ENCODE results near the gene GAD2.

Gene GAD2

DNA sequence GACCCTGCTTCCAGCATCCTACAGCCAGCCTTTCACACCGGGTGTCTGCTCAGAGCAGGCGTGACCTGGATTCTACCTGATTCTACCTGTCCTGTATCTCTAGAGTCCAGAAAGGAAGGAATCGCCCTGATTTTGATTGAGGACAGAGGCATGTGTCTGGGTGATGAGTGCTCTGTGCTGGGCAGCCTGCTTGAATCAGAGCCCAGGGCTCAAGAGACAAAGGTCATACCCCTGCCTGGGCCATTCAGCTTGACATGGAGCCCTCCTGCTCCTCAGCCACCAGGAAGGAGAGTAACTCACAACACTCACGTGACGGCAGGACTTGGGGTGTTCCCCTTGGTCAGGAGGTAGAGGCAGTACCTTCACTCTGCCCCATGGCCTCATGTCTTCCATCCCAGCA, 11.2 kb downstream of the GAD2 start:
- Histone ChIP-seq H3K36me3 (no peaks in the 10 kb centered on the region), H3K27ac (no peak overlapping the region), H3K9me3 (ENCODE audit: severe bottlenecking) (no peaks in the 10 kb centered on the region), H3K4me3 (ENCODE audit: low read depth, low read length) (no peak overlapping the region), H3K27me3 (ENCODE audit: insufficient read depth, low read depth, severe bottlenecking) (no peaks in the 10 kb centered on the region)
- no peak for TF ChIP-seq CTCF (IDR thresholded peaks at IDR 0.05; ENCODE audit: low read depth, low read length)
- no peak for DNase-seq

DNA sequence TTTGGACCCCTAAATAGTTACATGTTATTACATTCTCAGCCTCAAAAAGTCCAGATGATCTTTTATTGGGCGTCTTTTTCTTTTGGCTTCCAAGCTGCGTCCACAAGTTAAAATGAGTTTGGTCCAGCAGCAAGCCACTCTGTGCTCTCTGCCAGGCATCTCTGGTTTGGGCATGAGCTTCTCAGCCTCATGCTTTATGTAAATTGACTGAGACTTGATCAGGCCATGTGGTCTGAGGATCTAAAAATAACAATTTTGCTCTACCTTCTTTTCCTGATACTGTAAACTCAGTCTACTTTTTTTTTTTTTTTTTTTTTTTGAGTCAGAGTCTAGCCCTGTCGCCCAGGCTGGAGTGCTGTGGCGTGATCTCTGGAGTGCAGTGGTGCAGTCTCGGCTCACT, 15.6 kb downstream of the GAD2 start:
- no peaks in the 10 kb centered on the region for H3K36me3 ChIP-seq
- no peaks in the 10 kb centered on the region for H3K9me3 ChIP-seq (ENCODE audit: severe bottlenecking)
- no peak for TF ChIP-seq CTCF (IDR thresholded peaks at IDR 0.05; ENCODE audit: low read depth, low read length)
- H3K4me3 ChIP-seq (ENCODE audit: low read depth, low read length) = no peak overlapping the region
- no peak for DNase-seq
- no peaks in the 10 kb centered on the region for H3K27me3 ChIP-seq (ENCODE audit: insufficient read depth, low read depth, severe bottlenecking)
- H3K27ac ChIP-seq = no peak overlapping the region

DNA sequence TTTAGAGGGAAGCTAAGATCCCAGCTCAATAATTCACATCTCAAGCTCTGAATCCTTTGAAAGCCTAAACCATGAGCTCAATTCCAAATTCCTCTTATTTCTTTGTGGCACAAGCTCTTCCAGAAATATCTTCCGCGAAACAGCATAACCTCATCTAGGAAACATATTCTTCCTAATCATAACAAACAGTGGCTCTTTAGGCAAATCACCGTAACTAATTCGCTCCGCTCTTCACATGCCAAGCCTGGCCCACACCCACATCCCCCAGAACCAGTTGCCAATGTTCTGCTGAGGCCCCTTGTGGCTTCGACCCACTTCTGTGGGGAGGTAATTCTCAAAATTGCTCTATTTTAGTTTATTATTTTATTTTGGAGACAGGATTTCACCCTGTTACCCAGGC, 19.2 kb downstream of the GAD2 start:
- H3K4me3 ChIP-seq (ENCODE audit: low read depth, low read length) = no peak overlapping the region
- no peaks in the 10 kb centered on the region for H3K27me3 ChIP-seq (ENCODE audit: insufficient read depth, low read depth, severe bottlenecking)
- DNase-seq = no peak
- no peak overlapping the region for H3K27ac ChIP-seq
- H3K9me3 ChIP-seq (ENCODE audit: severe bottlenecking) = no peaks in the 10 kb centered on the region
- H3K36me3 ChIP-seq = no peaks in the 10 kb centered on the region
- TF ChIP-seq CTCF (IDR thresholded peaks at IDR 0.05; ENCODE audit: low read depth, low read length) = no peak

GRCh38 chr10:26238378-26238777, 21.8 kb downstream of the GAD2 start:
- Histone ChIP-seq H3K27me3 (ENCODE audit: insufficient read depth, low read depth, severe bottlenecking) (no peaks in the 10 kb centered on the region), H3K4me3 (ENCODE audit: low read depth, low read length) (no peak overlapping the region), H3K27ac (no peak overlapping the region), H3K36me3 (no peaks in the 10 kb centered on the region), H3K9me3 (ENCODE audit: severe bottlenecking) (no peaks in the 10 kb centered on the region)
- no peak for TF ChIP-seq CTCF (IDR thresholded peaks at IDR 0.05; ENCODE audit: low read depth, low read length)
- no peak for DNase-seq

DNA sequence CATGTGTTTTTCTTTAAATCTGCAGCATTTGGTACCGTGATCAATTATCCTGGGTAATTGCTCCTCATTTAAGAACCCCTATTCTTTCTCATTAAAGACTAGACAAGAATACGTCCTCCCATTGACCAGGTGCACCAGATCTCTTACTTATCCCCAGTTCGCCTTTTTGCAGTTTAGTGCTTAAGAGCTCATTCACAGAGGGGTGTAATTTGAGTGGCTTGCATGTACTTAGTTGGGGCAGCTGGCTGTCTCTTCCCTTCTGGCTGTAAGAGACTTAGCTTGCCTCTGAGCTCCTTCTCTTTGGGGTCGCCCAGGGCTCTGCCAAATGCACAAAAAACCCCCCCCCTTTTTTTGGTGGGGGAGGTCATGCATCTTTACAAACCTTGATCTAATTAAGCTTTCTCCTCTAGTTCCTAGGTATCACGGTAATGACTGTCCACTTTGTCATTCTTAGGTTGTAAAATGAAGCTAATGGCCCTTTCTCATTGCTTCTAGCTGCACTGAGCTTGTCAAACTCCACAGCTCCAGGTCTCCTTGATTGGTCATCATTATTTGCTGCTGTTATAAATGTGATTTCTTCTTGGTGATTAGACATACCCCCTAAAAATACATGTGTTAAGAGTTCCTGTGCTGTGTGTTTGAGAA, 26.3 kb downstream of the GAD2 start:
- no peaks in the 10 kb centered on the region for H3K27me3 ChIP-seq (ENCODE audit: insufficient read depth, low read depth, severe bottlenecking)
- H3K9me3 ChIP-seq (ENCODE audit: severe bottlenecking) = no peaks in the 10 kb centered on the region
- H3K36me3 ChIP-seq = no peaks in the 10 kb centered on the region
- H3K27ac ChIP-seq = 0 out of 2 replicates have a peak overlapping the region, but pooled peaks have one; percentile 8
- no peak for TF ChIP-seq CTCF (IDR thresholded peaks at IDR 0.05; ENCODE audit: low read depth, low read length)
- DNase-seq = peak; percentile 72
- H3K4me3 ChIP-seq (ENCODE audit: low read depth, low read length) = no peak overlapping the region

DNA sequence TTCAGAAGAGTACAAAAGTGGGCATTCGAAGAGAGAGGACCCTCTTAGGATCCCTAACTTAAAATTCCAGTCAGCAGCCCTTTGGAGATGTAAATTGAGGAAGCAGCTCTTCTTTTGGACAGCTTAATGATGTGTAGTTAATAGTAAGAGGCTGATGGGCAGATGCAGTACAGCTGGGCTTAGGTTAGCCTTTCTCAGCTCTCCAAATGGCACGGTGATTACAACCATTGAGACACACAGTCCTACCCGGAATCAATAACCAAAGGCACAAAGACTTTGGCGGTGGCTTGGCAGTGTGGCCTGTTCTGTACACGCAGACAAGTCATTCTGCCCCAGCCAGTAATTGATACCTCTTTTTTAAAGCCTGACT, 26.8 kb downstream of the GAD2 start:
- H3K9me3 ChIP-seq (ENCODE audit: severe bottlenecking) = no peaks in the 10 kb centered on the region
- H3K27me3 ChIP-seq (ENCODE audit: insufficient read depth, low read depth, severe bottlenecking) = no peaks in the 10 kb centered on the region
- DNase-seq = no peak
- no peak overlapping the region for H3K27ac ChIP-seq
- no peaks in the 10 kb centered on the region for H3K36me3 ChIP-seq
- TF ChIP-seq CTCF (IDR thresholded peaks at IDR 0.05; ENCODE audit: low read depth, low read length) = no peak
- H3K4me3 ChIP-seq (ENCODE audit: low read depth, low read length) = no peak overlapping the region

All from WERI-Rb-1 (cell line).